ENCODE measurements around the gene BLVRA. TPM values are rescaled to one million over a fixed set of nuclear protein-coding genes. Genes with fewer than 3 reads are reported as not detected.
A peak's percentile ranks its signal among the peaks of the same experiment; 100 is the strongest.
"Not testable (repeated sequence)": the region's sequence is repeated elsewhere in the genome, so short reads cannot be mapped to it uniquely, and the experiment has no call there.

The BLVRA gene
- total RNA-seq = 10 to 100 TPM; 20.7 to 24.9 (median 23.7) TPM

GRCh38 chr7:43758029-43758821 lies at the start of gene BLVRA:
Gene BLVRA, plus strand, starts transcription at chr7:43758680. Its CDS starts 12,479 bp downstream, at chr7:43771159.
- peak; percentile 85 to 90 for ATAC-seq
- H3K4me3 Mint-ChIP-seq = peak within 1 kb of the TSS; percentile 80
- peaks cover 35% of the 10 kb centered on the region for H3K4me1 Mint-ChIP-seq (ENCODE audit: low read depth)
- H3K9me3 Mint-ChIP-seq = no peaks in the 10 kb centered on the region
- DNase-seq = peak; percentile 60
- peaks cover 5% of the 10 kb centered on the region for H3K27me3 Mint-ChIP-seq (ENCODE audit: low read depth)
- H3K36me3 Mint-ChIP-seq (ENCODE audit: insufficient read depth) = peaks cover 4% of the 10 kb centered on the region

GRCh38 chr7:43711503-43711902 lies 47.0 kb upstream of the BLVRA start:
- Mint-ChIP-seq H3K27me3 (ENCODE audit: low read depth) (no peaks in the 10 kb centered on the region), H3K9me3 (no peaks in the 10 kb centered on the region), H3K4me1 (ENCODE audit: low read depth) (peaks cover 30% of the 10 kb centered on the region), H3K36me3 (ENCODE audit: insufficient read depth) (peaks cover 21% of the 10 kb centered on the region), H3K4me3 (no peak overlapping the region)
- DNase-seq (no peak), ATAC-seq (no peak)

GRCh38 chr7:43715966-43716365 lies 42.5 kb upstream of the BLVRA start:
- not testable (repeated sequence) for H3K27me3 Mint-ChIP-seq (ENCODE audit: low read depth); ATAC-seq; DNase-seq; H3K4me3 Mint-ChIP-seq; H3K9me3 Mint-ChIP-seq
- Mint-ChIP-seq H3K36me3 (ENCODE audit: insufficient read depth) (peaks cover 22% of the 10 kb centered on the region), H3K4me1 (ENCODE audit: low read depth) (peaks cover 42% of the 10 kb centered on the region)

- no peak for DNase-seq
- Mint-ChIP-seq H3K4me1 (ENCODE audit: low read depth) (peaks cover 44% of the 10 kb centered on the region), H3K9me3 (no peaks in the 10 kb centered on the region), H3K27me3 (ENCODE audit: low read depth) (no peaks in the 10 kb centered on the region), H3K4me3 (no peak overlapping the region), H3K36me3 (ENCODE audit: insufficient read depth) (peaks cover 22% of the 10 kb centered on the region)
- ATAC-seq = no peak
Observed at GRCh38 chr7:43716598-43716997, 41.9 kb upstream of the BLVRA start.

- H3K9me3 Mint-ChIP-seq = no peaks in the 10 kb centered on the region
- DNase-seq (no peak), ATAC-seq (no peak)
- H3K27me3 Mint-ChIP-seq (ENCODE audit: low read depth) = no peaks in the 10 kb centered on the region
- H3K4me3 Mint-ChIP-seq = no peak overlapping the region
- peaks cover 48% of the 10 kb centered on the region for H3K4me1 Mint-ChIP-seq (ENCODE audit: low read depth)
- H3K36me3 Mint-ChIP-seq (ENCODE audit: insufficient read depth) = peaks cover 10% of the 10 kb centered on the region
Observed at GRCh38 chr7:43721193-43721806, 37.2 kb upstream of the BLVRA start.

- ATAC-seq (no peak), DNase-seq (no peak)
- H3K4me3 Mint-ChIP-seq = no peak overlapping the region
- peaks cover 52% of the 10 kb centered on the region for H3K4me1 Mint-ChIP-seq (ENCODE audit: low read depth)
- no peaks in the 10 kb centered on the region for H3K9me3 Mint-ChIP-seq
- H3K27me3 Mint-ChIP-seq (ENCODE audit: low read depth) = no peaks in the 10 kb centered on the region
- H3K36me3 Mint-ChIP-seq (ENCODE audit: insufficient read depth) = peaks cover 12% of the 10 kb centered on the region
Observed at GRCh38 chr7:43723007-43723341, 35.5 kb upstream of the BLVRA start.

- H3K4me1 Mint-ChIP-seq (ENCODE audit: low read depth) = peaks cover 53% of the 10 kb centered on the region
- peaks cover 11% of the 10 kb centered on the region for H3K36me3 Mint-ChIP-seq (ENCODE audit: insufficient read depth)
- H3K4me3 Mint-ChIP-seq = no peak overlapping the region
- no peak for ATAC-seq
- no peaks in the 10 kb centered on the region for H3K27me3 Mint-ChIP-seq (ENCODE audit: low read depth)
- H3K9me3 Mint-ChIP-seq = no peaks in the 10 kb centered on the region
- no peak for DNase-seq
Observed at GRCh38 chr7:43725251-43725650, 33.2 kb upstream of the BLVRA start.

GRCh38 chr7:43726466-43726865 lies 32.0 kb upstream of the BLVRA start:
- Mint-ChIP-seq H3K4me1 (ENCODE audit: low read depth) (peaks cover 43% of the 10 kb centered on the region), H3K4me3 (peak overlapping the region; percentile 93), H3K27me3 (ENCODE audit: low read depth) (no peaks in the 10 kb centered on the region), H3K36me3 (ENCODE audit: insufficient read depth) (peaks cover 8% of the 10 kb centered on the region), H3K9me3 (no peaks in the 10 kb centered on the region)
- ATAC-seq (no peak), DNase-seq (no peak)

- ATAC-seq = no peak
- DNase-seq = no peak
- peak overlapping the region; percentile 93 for H3K4me3 Mint-ChIP-seq
- no peaks in the 10 kb centered on the region for H3K9me3 Mint-ChIP-seq
- H3K36me3 Mint-ChIP-seq (ENCODE audit: insufficient read depth) = peaks cover 8% of the 10 kb centered on the region
- H3K27me3 Mint-ChIP-seq (ENCODE audit: low read depth) = no peaks in the 10 kb centered on the region
- peaks cover 43% of the 10 kb centered on the region for H3K4me1 Mint-ChIP-seq (ENCODE audit: low read depth)
Observed at GRCh38 chr7:43727003-43727402, 31.5 kb upstream of the BLVRA start.

GRCh38 chr7:43727494-43727893 lies 31.0 kb upstream of the BLVRA start:
- H3K27me3 Mint-ChIP-seq (ENCODE audit: low read depth) = no peaks in the 10 kb centered on the region
- no peaks in the 10 kb centered on the region for H3K9me3 Mint-ChIP-seq
- ATAC-seq (no peak), DNase-seq (no peak)
- peaks cover 43% of the 10 kb centered on the region for H3K4me1 Mint-ChIP-seq (ENCODE audit: low read depth)
- peaks cover 8% of the 10 kb centered on the region for H3K36me3 Mint-ChIP-seq (ENCODE audit: insufficient read depth)
- peak overlapping the region; percentile 93 for H3K4me3 Mint-ChIP-seq

- ATAC-seq (peak; percentile 98 to 99), DNase-seq (peak; percentile 79)
- Mint-ChIP-seq H3K4me1 (ENCODE audit: low read depth) (peaks cover 37% of the 10 kb centered on the region), H3K9me3 (no peaks in the 10 kb centered on the region), H3K27me3 (ENCODE audit: low read depth) (peaks cover 2% of the 10 kb centered on the region), H3K4me3 (peak within 1 kb of the TSS; percentile 93), H3K36me3 (ENCODE audit: insufficient read depth) (peaks cover 6% of the 10 kb centered on the region)
Observed at GRCh38 chr7:43729214-43729923, 29.1 kb upstream of the BLVRA start, which contains the start of gene COA1. Gene COA1, minus strand, starts transcription at chr7:43729523. Its CDS starts 80,909 bp downstream, at chr7:43648614.

GRCh38 chr7:43729924-43730248 lies 28.6 kb upstream of the BLVRA start:
- H3K9me3 Mint-ChIP-seq = no peaks in the 10 kb centered on the region
- H3K27me3 Mint-ChIP-seq (ENCODE audit: low read depth) = peaks cover 2% of the 10 kb centered on the region
- DNase-seq (no peak), ATAC-seq (no peak)
- H3K36me3 Mint-ChIP-seq (ENCODE audit: insufficient read depth) = peaks cover 3% of the 10 kb centered on the region
- H3K4me1 Mint-ChIP-seq (ENCODE audit: low read depth) = peaks cover 38% of the 10 kb centered on the region
- peak overlapping the region; percentile 93 for H3K4me3 Mint-ChIP-seq

GRCh38 chr7:43731494-43731893 lies 27.0 kb upstream of the BLVRA start:
- DNase-seq; H3K36me3 Mint-ChIP-seq (ENCODE audit: insufficient read depth); ATAC-seq; H3K9me3 Mint-ChIP-seq; H3K4me3 Mint-ChIP-seq; H3K27me3 Mint-ChIP-seq (ENCODE audit: low read depth): not testable (repeated sequence)
- peaks cover 38% of the 10 kb centered on the region for H3K4me1 Mint-ChIP-seq (ENCODE audit: low read depth)

GRCh38 chr7:43734575-43735332 lies 23.7 kb upstream of the BLVRA start:
- not testable (repeated sequence) for DNase-seq; H3K36me3 Mint-ChIP-seq (ENCODE audit: insufficient read depth)

More at GRCh38 chr7:43734575-43735332, 23.7 kb upstream of the BLVRA start:
- H3K4me3 Mint-ChIP-seq; ATAC-seq; H3K27me3 Mint-ChIP-seq (ENCODE audit: low read depth); H3K9me3 Mint-ChIP-seq: not testable (repeated sequence)
- peaks cover 16% of the 10 kb centered on the region for H3K4me1 Mint-ChIP-seq (ENCODE audit: low read depth)

Measured in activated T-cell treated with anti-CD3 and anti-CD28 coated beads, Interleukin-2, amount 50 U/mL, for 4 hours (primary cell).